ENCODE data around the gene SLC9A3. TPM values are rescaled to one million over a fixed set of nuclear protein-coding genes. Genes with fewer than 3 reads are reported as not detected.

SLC9A3 gene
- total RNA-seq, 2 donors from 2014 or later = 4.3 to 5.3 TPM

- Histone ChIP-seq H3K4me1 (replicated peaks) (no peaks in the 10 kb centered on the region), H3K27ac (no peak overlapping the region), H3K4me3 (no peak overlapping the region), H3K9me3 (no peaks in the 10 kb centered on the region), H3K36me3 (no peaks in the 10 kb centered on the region), H3K27me3 (replicated peaks; ENCODE audit: insufficient read depth) (peaks cover 14% of the 10 kb centered on the region)
- WGBS = 89% methylated on average over 32 of the region's 32 CpGs
- intact Hi-C loops (cut with DNase I) = no loop called here
- TF ChIP-seq CTCF (IDR thresholded peaks at IDR 0.05) (no peak), POLR2A (IDR thresholded peaks at IDR 0.05) (no peak), POLR2AphosphoS5 (IDR thresholded peaks at IDR 0.05) (no peak)
- no peak for DNase-seq (ENCODE audit: low spot score)
These were observed 18.4 kb upstream of the SLC9A3 start for GRCh38 chr5:542319-543311.

- Histone ChIP-seq H3K27me3 (replicated peaks; ENCODE audit: insufficient read depth) (peaks cover 14% of the 10 kb centered on the region), H3K4me1 (replicated peaks) (no peaks in the 10 kb centered on the region), H3K36me3 (no peaks in the 10 kb centered on the region), H3K4me3 (no peak overlapping the region), H3K27ac (no peak overlapping the region), H3K9me3 (no peaks in the 10 kb centered on the region)
- intact Hi-C loops (cut with DNase I) = no loop called here
- TF ChIP-seq CTCF (IDR thresholded peaks at IDR 0.05) (no peak), POLR2AphosphoS5 (IDR thresholded peaks at IDR 0.05) (no peak), POLR2A (IDR thresholded peaks at IDR 0.05) (no peak)
- 73% methylated on average over 24 of the region's 24 CpGs for WGBS
- DNase-seq (ENCODE audit: low spot score) = no peak
These were observed 17.5 kb upstream of the SLC9A3 start for GRCh38 chr5:541539-542318.

- 66% methylated on average over 17 of the region's 17 CpGs for WGBS
These were observed 16.8 kb upstream of the SLC9A3 start for GRCh38 chr5:540906-541538.

More at GRCh38 chr5:540906-541538, 16.8 kb upstream of the SLC9A3 start:
- H3K4me1 ChIP-seq (replicated peaks) = no peaks in the 10 kb centered on the region
- no peak overlapping the region for H3K4me3 ChIP-seq
- no peak for TF ChIP-seq POLR2A (IDR thresholded peaks at IDR 0.05)
- no peak for TF ChIP-seq POLR2AphosphoS5 (IDR thresholded peaks at IDR 0.05)
- no peak for TF ChIP-seq CTCF (IDR thresholded peaks at IDR 0.05)
- no peak overlapping the region for H3K27ac ChIP-seq
- H3K9me3 ChIP-seq = no peaks in the 10 kb centered on the region
- H3K36me3 ChIP-seq = no peaks in the 10 kb centered on the region
- intact Hi-C loops (cut with DNase I) = no loop called here
- peaks cover 14% of the 10 kb centered on the region for H3K27me3 ChIP-seq (replicated peaks; ENCODE audit: insufficient read depth)
- no peak for DNase-seq (ENCODE audit: low spot score)

All from prostate gland (tissue), 2 donors.